A549 (cell line): Measurements from ENCODE around the gene NECTIN4.

ENCODE experiments used
- CEBPB ChIP-seq, 2 experiments: fragments of >200 bp in 1 of 2; sonication (Bioruptor Twin) in 1 of 2; formaldehyde crosslinking in 1 of 2; IDR thresholded peaks; 2 replicates each; pipeline ENCODE4 v1.6.1; 2012 to 2016
- CTCF ChIP-seq: fragments of >200 bp; sonication (Bioruptor Twin); formaldehyde crosslinking; IDR thresholded peaks from 3 replicates; pipeline ENCODE4 v1.5.1; 2016
- JUN ChIP-seq, 2 experiments: fragments of >200 bp; sonication (Bioruptor Twin); formaldehyde crosslinking; IDR thresholded peaks; 2 replicates in 1 of 2; 3 replicates in 1 of 2; pipeline ENCODE4 v1.6.1; 2016 to 2017
- POLR2A ChIP-seq: IDR thresholded peaks from 2 replicates; pipeline ENCODE4 v1.6.1; 2012; ENCODE audit warnings: mild to moderate bottlenecking, low read length
- RAD21 ChIP-seq, 2 experiments: fragments of >200 bp in 1 of 2; sonication (Bioruptor Twin) in 1 of 2; formaldehyde crosslinking in 1 of 2; IDR thresholded peaks in 1 of 2; conservative IDR thresholded peaks in 1 of 2; 2 replicates in 1 of 2; 3 replicates in 1 of 2; pipeline ENCODE4 v1.6.1; 2012 to 2018; ENCODE audit warnings: inconsistent platforms in 1 of 2
- SMC3 ChIP-seq: fragments of >200 bp; sonication (Bioruptor Twin); formaldehyde crosslinking; IDR thresholded peaks from 3 replicates; pipeline ENCODE4 v1.6.1; 2018; ENCODE audit warnings: inconsistent platforms
- ZFP36 ChIP-seq: fragments of 450-650 bp; IDR thresholded peaks from 2 replicates; pipeline ENCODE4 v1.6.1; 2014; ENCODE audit warnings: borderline replicate concordance; ENCODE audit not compliant: partially characterized antibody
- TF ChIP-seq, protein P1 (sequence below): fragments of >200 bp; sonication (Bioruptor Twin); formaldehyde crosslinking; IDR thresholded peaks from 3 replicates; pipeline ENCODE4 v1.6.1; 2016
- TF ChIP-seq, protein P2 (sequence below): IDR thresholded peaks from 2 replicates; pipeline ENCODE4 v1.6.1; 2012

DNA sequence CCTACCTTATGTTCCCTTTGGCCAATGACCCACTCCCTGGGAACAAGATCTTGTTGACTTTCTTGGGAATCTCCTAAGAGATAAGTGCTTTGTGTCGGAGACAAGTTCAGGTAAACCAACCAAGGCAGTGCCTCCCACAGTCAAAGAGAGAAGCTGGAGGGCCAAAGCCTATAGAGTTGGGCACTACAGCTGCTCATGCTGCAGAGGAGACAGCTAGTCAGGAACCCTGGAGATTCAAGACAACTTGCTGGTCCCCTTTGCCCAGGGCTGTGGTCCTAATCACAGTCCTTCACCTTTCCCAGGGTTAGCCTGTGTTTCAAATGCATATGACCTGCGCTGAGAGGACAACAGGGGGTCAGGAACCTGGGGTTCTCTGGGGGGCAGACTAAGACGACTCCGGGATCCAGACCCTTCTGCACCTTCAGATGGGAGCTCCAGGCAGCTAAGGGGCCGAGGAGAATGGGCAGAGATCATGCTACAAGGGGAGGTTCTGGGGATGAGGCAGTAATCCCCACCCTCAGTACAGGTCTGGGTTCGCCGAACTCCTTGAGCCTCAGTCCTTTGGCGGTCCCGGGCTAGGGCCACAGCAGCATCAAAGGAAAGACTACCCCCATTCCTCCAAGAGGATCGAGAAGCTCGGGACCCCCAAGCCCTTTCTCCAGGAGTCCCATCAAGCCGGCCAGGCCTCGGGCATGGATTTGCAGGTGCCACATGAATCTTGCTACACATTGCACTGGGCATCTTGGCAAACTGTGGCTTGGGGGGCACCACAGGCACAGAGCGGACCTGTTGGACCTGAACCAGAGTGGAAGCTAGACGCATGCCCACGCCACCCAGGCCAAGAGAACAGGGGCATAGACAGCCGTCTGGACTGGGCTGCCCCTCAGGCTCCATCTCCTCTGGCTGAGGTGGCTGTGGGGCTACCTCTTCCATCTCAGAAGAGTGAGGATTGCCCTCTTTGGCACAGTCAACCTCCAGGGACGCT, 41.6 kb downstream of the NECTIN4 start:
- TF ChIP-seq CTCF (no peak), SMC3 (no peak), RAD21 (conservative IDR thresholded peaks at IDR 0.05 in 1 of 2, IDR thresholded peaks at IDR 0.05 in 1 of 2) (no peak), JUN (IDR thresholded peaks at IDR 0.05) (no peak), CEBPB (IDR thresholded peaks at IDR 0.05) (no peak), ZFP36 (no peak), POLR2A (no peak)
- TF ChIP-seq, protein P1, sequence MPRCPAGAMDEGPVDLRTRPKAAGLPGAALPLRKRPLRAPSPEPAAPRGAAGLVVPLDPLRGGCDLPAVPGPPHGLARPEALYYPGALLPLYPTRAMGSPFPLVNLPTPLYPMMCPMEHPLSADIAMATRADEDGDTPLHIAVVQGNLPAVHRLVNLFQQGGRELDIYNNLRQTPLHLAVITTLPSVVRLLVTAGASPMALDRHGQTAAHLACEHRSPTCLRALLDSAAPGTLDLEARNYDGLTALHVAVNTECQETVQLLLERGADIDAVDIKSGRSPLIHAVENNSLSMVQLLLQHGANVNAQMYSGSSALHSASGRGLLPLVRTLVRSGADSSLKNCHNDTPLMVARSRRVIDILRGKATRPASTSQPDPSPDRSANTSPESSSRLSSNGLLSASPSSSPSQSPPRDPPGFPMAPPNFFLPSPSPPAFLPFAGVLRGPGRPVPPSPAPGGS, result no peak
- TF ChIP-seq, protein P2, sequence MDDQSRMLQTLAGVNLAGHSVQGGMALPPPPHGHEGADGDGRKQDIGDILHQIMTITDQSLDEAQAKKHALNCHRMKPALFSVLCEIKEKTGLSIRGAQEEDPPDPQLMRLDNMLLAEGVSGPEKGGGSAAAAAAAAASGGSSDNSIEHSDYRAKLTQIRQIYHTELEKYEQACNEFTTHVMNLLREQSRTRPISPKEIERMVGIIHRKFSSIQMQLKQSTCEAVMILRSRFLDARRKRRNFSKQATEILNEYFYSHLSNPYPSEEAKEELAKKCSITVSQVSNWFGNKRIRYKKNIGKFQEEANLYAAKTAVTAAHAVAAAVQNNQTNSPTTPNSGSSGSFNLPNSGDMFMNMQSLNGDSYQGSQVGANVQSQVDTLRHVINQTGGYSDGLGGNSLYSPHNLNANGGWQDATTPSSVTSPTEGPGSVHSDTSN, result no peak
